Measurements from ENCODE around the gene GIMD1.

DNA sequence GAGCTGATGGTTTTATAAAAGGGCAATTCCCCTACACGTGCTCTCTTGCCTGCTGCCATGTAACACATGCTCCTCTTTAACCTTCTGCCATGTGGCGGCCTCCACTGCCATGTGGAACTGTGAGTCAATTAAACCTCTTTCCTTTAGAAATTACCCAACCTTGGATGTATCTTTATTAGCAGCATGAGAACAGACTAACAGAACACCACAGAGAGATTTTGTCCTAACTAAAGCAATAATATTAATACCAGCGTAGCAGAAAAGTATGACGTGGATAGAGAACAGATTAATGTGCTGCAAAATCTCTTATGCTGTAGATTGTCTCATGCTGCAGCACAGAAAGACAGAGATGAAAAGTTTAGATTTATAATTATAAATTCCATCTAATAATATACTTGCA is 29.1 kb downstream of the GIMD1 start:
- TF ChIP-seq, protein P1, sequence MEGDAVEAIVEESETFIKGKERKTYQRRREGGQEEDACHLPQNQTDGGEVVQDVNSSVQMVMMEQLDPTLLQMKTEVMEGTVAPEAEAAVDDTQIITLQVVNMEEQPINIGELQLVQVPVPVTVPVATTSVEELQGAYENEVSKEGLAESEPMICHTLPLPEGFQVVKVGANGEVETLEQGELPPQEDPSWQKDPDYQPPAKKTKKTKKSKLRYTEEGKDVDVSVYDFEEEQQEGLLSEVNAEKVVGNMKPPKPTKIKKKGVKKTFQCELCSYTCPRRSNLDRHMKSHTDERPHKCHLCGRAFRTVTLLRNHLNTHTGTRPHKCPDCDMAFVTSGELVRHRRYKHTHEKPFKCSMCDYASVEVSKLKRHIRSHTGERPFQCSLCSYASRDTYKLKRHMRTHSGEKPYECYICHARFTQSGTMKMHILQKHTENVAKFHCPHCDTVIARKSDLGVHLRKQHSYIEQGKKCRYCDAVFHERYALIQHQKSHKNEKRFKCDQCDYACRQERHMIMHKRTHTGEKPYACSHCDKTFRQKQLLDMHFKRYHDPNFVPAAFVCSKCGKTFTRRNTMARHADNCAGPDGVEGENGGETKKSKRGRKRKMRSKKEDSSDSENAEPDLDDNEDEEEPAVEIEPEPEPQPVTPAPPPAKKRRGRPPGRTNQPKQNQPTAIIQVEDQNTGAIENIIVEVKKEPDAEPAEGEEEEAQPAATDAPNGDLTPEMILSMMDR (IDR thresholded peaks at IDR 0.05; ENCODE audit: insufficient read depth, low read depth, low read length) = no peak
- TF ChIP-seq EZH2 (IDR thresholded peaks at IDR 0.05; ENCODE audit: insufficient read depth, low read length) = no peak
